Mucosa of stomach (tissue), 1 donor: ENCODE data around the gene BBS5.
"Not testable (repeated sequence)": the region's sequence is repeated elsewhere in the genome, so short reads cannot be mapped to it uniquely, and the experiment has no call there.

Source experiments
- H3K27me3 ChIP-seq: one replicate; pipeline ENCODE4 v1.7.0; 2013; ENCODE audit warnings: mild to moderate bottlenecking, low read length; ENCODE audit not compliant: control insufficient read depth, insufficient read depth
- H3K36me3 ChIP-seq: one replicate; pipeline ENCODE4 v1.7.0; 2013; ENCODE audit warnings: low read length; ENCODE audit not compliant: control insufficient read depth, insufficient read depth
- H3K4me1 ChIP-seq: one replicate; pipeline ENCODE4 v1.7.0; 2013; ENCODE audit warnings: mild to moderate bottlenecking, low read length; ENCODE audit not compliant: control insufficient read depth, insufficient read depth
- H3K4me3 ChIP-seq: one replicate; pipeline ENCODE4 v1.7.0; 2013; ENCODE audit warnings: low read length
- H3K9ac ChIP-seq: one replicate; pipeline ENCODE4 v1.7.0; 2013; ENCODE audit warnings: mild to moderate bottlenecking, low read length, moderate library complexity
- H3K9me3 ChIP-seq: one replicate; pipeline ENCODE4 v1.7.0; 2013; ENCODE audit warnings: mild to moderate bottlenecking, low read length, moderate library complexity; ENCODE audit not compliant: control insufficient read depth
- donor health status: Pancreatic carcinoma.

Gene BBS5

GRCh38 chr2:169516488-169516995 is 37.2 kb downstream of the BBS5 start:
- H3K9ac ChIP-seq, H3K27me3 ChIP-seq, H3K4me1 ChIP-seq, H3K9me3 ChIP-seq, H3K36me3 ChIP-seq, H3K4me3 ChIP-seq: not testable (repeated sequence)

- Histone ChIP-seq H3K27me3 (no peaks in the 10 kb centered on the region), H3K4me1 (peaks cover 3% of the 10 kb centered on the region), H3K4me3 (no peak overlapping the region), H3K36me3 (no peaks in the 10 kb centered on the region), H3K9me3 (no peaks in the 10 kb centered on the region), H3K9ac (no peak overlapping the region)
These were observed 41.6 kb downstream of the BBS5 start for GRCh38 chr2:169520896-169521295.

DNA sequence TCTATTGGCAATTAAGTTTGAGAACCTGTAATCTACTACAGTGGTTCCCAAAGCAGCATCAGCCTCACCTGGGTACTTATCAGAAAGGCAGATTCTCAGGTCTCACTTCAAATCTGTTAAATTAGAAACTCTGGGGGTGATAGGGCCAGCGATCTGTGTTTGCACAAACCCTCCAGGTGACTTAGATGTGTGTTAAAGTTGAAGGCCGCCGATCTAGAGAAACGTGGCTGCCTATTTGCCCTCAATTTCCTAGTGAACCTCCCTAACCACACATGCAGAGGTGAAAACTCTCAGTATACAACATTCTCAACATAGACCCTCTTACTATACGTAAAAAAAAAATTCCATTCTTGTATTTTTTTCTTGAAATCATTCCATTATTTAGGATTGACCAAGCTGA is 44.4 kb downstream of the BBS5 start:
- Histone ChIP-seq H3K27me3 (no peaks in the 10 kb centered on the region), H3K9me3 (no peaks in the 10 kb centered on the region), H3K4me1 (no peaks in the 10 kb centered on the region), H3K36me3 (no peaks in the 10 kb centered on the region), H3K4me3 (no peak overlapping the region), H3K9ac (no peak overlapping the region)

- Histone ChIP-seq H3K27me3 (no peaks in the 10 kb centered on the region), H3K36me3 (no peaks in the 10 kb centered on the region), H3K9me3 (no peaks in the 10 kb centered on the region), H3K4me1 (no peaks in the 10 kb centered on the region), H3K4me3 (no peak overlapping the region), H3K9ac (no peak overlapping the region)
These were observed 46.1 kb downstream of the BBS5 start for GRCh38 chr2:169525434-169525833.

DNA sequence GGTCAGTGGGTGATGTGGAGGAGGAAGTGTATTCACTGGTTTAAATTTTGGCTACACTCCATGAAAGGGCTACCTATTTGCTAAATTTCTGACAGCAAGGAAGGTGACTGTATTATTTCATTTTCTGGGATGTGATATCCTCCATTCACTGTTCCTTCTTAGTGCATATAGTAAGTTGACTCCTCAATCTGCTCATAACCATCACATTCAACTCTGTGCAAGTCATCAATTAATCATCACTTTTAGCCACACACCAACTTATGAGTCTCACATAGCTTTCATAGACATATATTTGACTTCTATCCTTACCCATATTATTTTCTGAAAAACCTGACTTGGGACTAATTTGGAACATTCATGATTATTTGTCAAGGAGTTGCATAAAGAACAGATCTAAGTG is 47.2 kb downstream of the BBS5 start:
- Histone ChIP-seq H3K27me3 (no peaks in the 10 kb centered on the region), H3K9me3 (no peaks in the 10 kb centered on the region), H3K4me1 (no peaks in the 10 kb centered on the region), H3K4me3 (no peak overlapping the region), H3K9ac (no peak overlapping the region), H3K36me3 (no peaks in the 10 kb centered on the region)

DNA sequence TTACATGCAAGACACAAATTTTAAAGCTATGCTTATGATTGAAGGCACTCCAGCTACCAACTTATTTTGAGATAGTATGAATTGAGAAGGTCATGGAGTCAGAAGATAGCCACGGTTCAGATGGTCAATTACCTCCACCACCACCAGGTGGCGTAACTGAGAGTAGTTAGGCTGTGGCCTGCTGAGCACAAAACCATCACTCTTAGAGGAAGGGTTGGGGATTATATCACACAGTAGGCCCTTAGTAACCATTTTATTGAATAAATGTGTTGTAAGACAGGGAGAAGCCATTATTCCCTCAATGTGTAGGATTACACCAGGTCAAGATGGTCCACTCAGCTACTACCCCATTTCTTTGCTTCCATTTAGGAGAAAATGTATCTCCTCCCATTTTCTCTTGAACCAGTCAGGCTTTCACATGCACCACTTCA is 49.0 kb downstream of the BBS5 start:
- Histone ChIP-seq H3K9me3 (no peaks in the 10 kb centered on the region), H3K9ac (no peak overlapping the region), H3K27me3 (no peaks in the 10 kb centered on the region), H3K36me3 (no peaks in the 10 kb centered on the region), H3K4me3 (no peak overlapping the region), H3K4me1 (no peaks in the 10 kb centered on the region)

GRCh38 chr2:169539460-169539859 is 60.2 kb downstream of the BBS5 start:
- H3K4me1 ChIP-seq, H3K4me3 ChIP-seq, H3K9ac ChIP-seq, H3K27me3 ChIP-seq, H3K36me3 ChIP-seq, H3K9me3 ChIP-seq: not testable (repeated sequence)

DNA sequence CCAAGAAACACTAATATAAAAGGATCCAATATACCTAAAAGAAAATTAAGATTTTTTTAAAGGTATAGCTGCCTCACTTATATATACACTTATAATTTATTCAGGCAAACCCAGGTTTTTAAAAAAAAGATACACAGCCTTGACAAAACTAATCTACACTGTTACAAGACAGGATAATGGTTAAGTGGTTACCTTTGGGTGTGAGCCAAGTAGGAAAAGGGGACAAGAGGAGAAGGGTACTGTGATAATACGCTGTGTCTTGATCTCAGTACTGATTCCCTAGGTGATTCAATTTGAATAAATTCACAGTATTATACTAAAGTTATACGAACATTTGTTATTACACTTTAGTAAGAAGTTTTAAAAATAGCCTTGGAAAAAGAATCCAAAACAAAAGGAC is 60.9 kb downstream of the BBS5 start:
- no peaks in the 10 kb centered on the region for H3K27me3 ChIP-seq
- no peaks in the 10 kb centered on the region for H3K36me3 ChIP-seq
- H3K9me3 ChIP-seq = no peaks in the 10 kb centered on the region
- H3K4me1 ChIP-seq = no peaks in the 10 kb centered on the region
- no peak overlapping the region for H3K4me3 ChIP-seq
- H3K9ac ChIP-seq = no peak overlapping the region

- Histone ChIP-seq H3K4me3 (no peak overlapping the region), H3K9me3 (no peaks in the 10 kb centered on the region), H3K36me3 (peaks cover 5% of the 10 kb centered on the region), H3K27me3 (no peaks in the 10 kb centered on the region), H3K4me1 (no peaks in the 10 kb centered on the region), H3K9ac (no peak overlapping the region)
These were observed 63.1 kb downstream of the BBS5 start for GRCh38 chr2:169542433-169542832.

DNA sequence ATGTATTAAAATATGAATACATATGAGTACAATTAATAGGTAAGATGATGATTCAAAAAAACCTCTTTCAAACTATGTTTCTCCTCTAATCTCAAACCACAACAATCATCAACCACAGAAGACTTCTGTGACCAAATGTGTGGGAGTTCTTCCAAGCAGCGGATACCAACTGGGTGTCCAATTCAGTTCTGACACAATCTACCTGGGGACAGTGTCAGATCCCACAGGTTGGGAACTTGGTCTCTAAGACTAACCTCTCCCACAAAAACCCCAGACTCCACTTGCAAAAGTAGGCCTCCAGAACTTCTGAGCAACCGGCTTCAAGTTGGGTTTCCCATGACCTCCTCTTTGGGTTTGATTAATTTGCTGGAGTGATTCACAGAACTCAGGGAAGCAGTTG is 67.5 kb downstream of the BBS5 start:
- no peaks in the 10 kb centered on the region for H3K27me3 ChIP-seq
- H3K4me3 ChIP-seq = no peak overlapping the region
- no peak overlapping the region for H3K9ac ChIP-seq
- H3K9me3 ChIP-seq = no peaks in the 10 kb centered on the region
- H3K36me3 ChIP-seq = peaks cover 5% of the 10 kb centered on the region
- H3K4me1 ChIP-seq = no peaks in the 10 kb centered on the region
